22Rv1 (cell line): ENCODE results near the gene CDC42EP1.
"Not testable (repeated sequence)": the region's sequence is repeated elsewhere in the genome, so short reads cannot be mapped to it uniquely, and the experiment has no call there.

Experiments
- H3K27ac ChIP-seq: fragments of 450-650 bp; 2 replicates; pipeline ENCODE4 v1.5.1; 2017
- CTCF ChIP-seq: fragments of 450-650 bp; IDR thresholded peaks from 2 replicates; pipeline ENCODE4 v1.5.1; 2017; ENCODE audit warnings: mild to moderate bottlenecking
- ZFX ChIP-seq: fragments of 450-650 bp; IDR thresholded peaks from 2 replicates; pipeline ENCODE4 v1.6.1; 2017; ENCODE audit warnings: antibody characterized with exemption, borderline replicate concordance

CDC42EP1 gene

GRCh38 chr22:37547251-37547741, 13.0 kb upstream of the CDC42EP1 start:
- H3K27ac ChIP-seq, result no peak overlapping the region
- TF ChIP-seq CTCF, result no peak
- TF ChIP-seq ZFX, result no peak

- no peak overlapping the region for H3K27ac ChIP-seq
- no peak for TF ChIP-seq CTCF
- TF ChIP-seq ZFX, result no peak
Measured at GRCh38 chr22:37549704-37550059, 10.6 kb upstream of the CDC42EP1 start.

GRCh38 chr22:37550921-37551320, 9.4 kb upstream of the CDC42EP1 start:
- not testable (repeated sequence) for H3K27ac ChIP-seq

- no peak overlapping the region for H3K27ac ChIP-seq
- TF ChIP-seq CTCF (no peak), ZFX (no peak)
Measured at GRCh38 chr22:37551981-37552380, 8.3 kb upstream of the CDC42EP1 start.

- TF ChIP-seq ZFX (no peak), CTCF (no peak)
- no peak overlapping the region for H3K27ac ChIP-seq
Measured at GRCh38 chr22:37552524-37553163, 7.6 kb upstream of the CDC42EP1 start.

- TF ChIP-seq CTCF (no peak), ZFX (no peak)
- H3K27ac ChIP-seq, result no peak overlapping the region
Measured at GRCh38 chr22:37553725-37554124, 6.6 kb upstream of the CDC42EP1 start.

- H3K27ac ChIP-seq, result no peak overlapping the region
- TF ChIP-seq ZFX, result no peak
- no peak for TF ChIP-seq CTCF
Measured at GRCh38 chr22:37555029-37555428, 5.3 kb upstream of the CDC42EP1 start.

GRCh38 chr22:37556710-37557109, 3.6 kb upstream of the CDC42EP1 start:
- TF ChIP-seq CTCF (no peak), ZFX (no peak)
- no peak overlapping the region for H3K27ac ChIP-seq
